Subcutaneous abdominal adipose tissue (tissue), 5 donors: ENCODE measurements around the gene PSPC1.

ENCODE experiments used
- H3K27ac ChIP-seq: one replicate; pipeline ENCODE4 v1.7.0; 2013; ENCODE audit warnings: low read depth, mild to moderate bottlenecking, inconsistent platforms, low read length, moderate library complexity
- H3K27me3 ChIP-seq, 5 donors: one replicate each; pipeline ENCODE4 v1.7.0; 2013; ENCODE audit warnings: low read length in 5 of 5, inconsistent platforms in 1 of 5; ENCODE audit not compliant: control insufficient read depth in 5 of 5, insufficient read depth in 4 of 5
- H3K36me3 ChIP-seq, 5 donors: one replicate each; pipeline ENCODE4 v1.7.0; 2013; ENCODE audit warnings: low read length in 5 of 5; ENCODE audit not compliant: control insufficient read depth in 5 of 5, insufficient read depth in 5 of 5
- H3K4me1 ChIP-seq, 5 donors: one replicate each; pipeline ENCODE4 v1.7.0; 2013; ENCODE audit warnings: low read length in 5 of 5, mild to moderate bottlenecking in 3 of 5, moderate library complexity in 1 of 5; ENCODE audit not compliant: control insufficient read depth in 5 of 5, insufficient read depth in 5 of 5
- H3K4me3 ChIP-seq, 5 donors: one replicate each; pipeline ENCODE4 v1.7.0; 2013; ENCODE audit warnings: low read length in 5 of 5, low read depth in 1 of 5
- H3K9ac ChIP-seq, 5 donors: one replicate each; pipeline ENCODE4 v1.7.0; 2013; ENCODE audit warnings: low read length in 5 of 5, mild to moderate bottlenecking in 4 of 5, moderate library complexity in 3 of 5
- H3K9me3 ChIP-seq, 5 donors: one replicate each; pipeline ENCODE4 v1.7.0; 2013; ENCODE audit warnings: low read length in 5 of 5; ENCODE audit not compliant: control insufficient read depth in 5 of 5
- donor health status: healthy.
- donor health status: healthy.
- donor health status: healthy.
- donor health status: healthy.
- donor health status: healthy.

Gene PSPC1

DNA sequence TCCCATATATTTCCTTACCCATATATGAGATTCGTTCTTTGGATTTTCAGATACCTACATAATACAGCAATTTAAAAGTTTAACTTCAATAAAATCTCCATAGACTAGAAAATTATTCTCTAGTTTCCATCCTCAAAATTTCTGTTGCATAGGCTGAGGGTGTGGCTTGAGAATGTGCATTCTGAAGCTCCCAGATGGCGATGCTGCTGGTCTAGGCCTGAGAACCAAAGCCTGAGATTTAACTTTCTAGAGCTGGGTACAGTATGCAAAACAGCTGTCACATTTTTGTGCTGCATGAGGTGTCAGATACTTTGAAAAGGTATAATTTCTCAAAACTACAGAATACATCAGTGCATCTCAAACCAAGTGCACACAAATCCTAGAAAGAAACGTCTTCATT is 106.6 kb downstream of the PSPC1 start:
- H3K27me3 ChIP-seq, result no peaks in the 10 kb centered on the region
- H3K9ac ChIP-seq, result no peak overlapping the region
- no peaks in the 10 kb centered on the region for H3K9me3 ChIP-seq
- no peak overlapping the region for H3K4me3 ChIP-seq
- no peak overlapping the region for H3K27ac ChIP-seq
- H3K36me3 ChIP-seq, result peaks cover 32 to 54% (median 50%) of the 10 kb centered on the region in 5 donors
- peaks cover 0 to 4% (median 0%) of the 10 kb centered on the region in 5 donors for H3K4me1 ChIP-seq

DNA sequence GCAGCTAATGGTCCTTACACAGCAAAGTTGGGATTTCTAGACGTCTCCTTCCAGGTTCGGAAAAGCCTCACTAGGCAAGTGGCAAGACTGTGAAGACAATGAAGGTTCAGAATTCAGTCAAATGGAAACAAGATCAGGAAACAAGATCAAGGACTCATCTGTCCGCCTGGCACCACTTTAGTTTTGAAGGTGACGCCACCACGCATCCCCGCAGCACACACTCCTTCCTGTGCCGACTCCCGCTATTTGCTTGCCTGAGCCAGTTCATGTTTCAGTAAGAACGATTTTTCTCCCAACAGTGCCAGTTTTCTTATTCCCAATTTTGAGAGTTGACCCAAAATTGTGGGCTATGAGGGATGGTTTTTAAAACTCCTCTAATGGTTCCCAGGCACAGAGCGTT is 107.8 kb downstream of the PSPC1 start:
- Histone ChIP-seq H3K4me3 (no peak overlapping the region), H3K9ac (no peak overlapping the region), H3K4me1 (peaks cover 0 to 4% (median 0%) of the 10 kb centered on the region in 5 donors), H3K27ac (no peak overlapping the region), H3K36me3 (peaks cover 41 to 65% (median 61%) of the 10 kb centered on the region in 5 donors), H3K9me3 (no peaks in the 10 kb centered on the region), H3K27me3 (no peaks in the 10 kb centered on the region)

DNA sequence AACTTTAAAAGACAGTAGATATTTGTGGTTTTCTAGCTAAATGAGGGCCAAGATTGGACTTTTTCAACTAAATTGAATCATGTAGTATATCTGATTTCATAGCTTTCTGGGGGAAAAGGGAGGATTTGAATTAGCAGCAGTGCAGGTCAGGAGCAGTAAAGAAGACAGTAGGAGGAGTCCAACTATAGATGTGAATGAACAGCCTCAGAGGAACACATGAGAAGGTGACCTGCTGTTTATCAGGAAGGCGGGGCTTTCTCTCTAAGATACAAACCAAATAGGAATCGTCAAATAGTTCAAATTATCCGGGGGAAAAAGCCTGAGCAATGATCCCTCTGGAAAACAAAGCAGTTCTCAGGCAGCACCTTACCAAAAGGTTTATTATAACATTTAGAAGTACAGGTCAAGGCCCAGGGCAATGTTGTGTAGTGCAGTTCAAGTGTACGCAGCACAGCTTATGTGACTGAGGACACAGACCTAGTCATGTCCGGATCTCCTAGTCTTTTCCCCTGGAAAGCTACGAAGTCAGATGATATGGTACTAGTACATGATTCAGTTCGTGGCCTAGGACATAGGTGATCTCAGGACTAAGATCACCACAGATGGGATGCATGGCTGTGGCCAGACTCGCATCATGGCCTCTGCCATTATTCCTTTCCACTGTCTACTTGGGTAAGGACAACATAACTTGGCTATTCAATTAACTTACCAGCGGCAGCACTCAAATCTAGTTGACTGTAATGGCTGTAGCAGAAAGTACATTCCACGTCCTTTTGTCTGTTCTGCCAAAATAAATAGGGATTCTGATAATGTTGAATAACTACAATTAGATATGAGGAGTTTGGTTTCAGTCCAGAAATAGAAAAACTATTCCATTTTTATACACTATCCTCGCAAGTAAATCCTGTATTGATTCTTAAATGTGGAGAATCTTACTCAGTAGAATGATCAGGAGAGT is 109.0 kb downstream of the PSPC1 start:
- no peaks in the 10 kb centered on the region for H3K9me3 ChIP-seq
- H3K27ac ChIP-seq, result no peak overlapping the region
- H3K9ac ChIP-seq, result no peak overlapping the region
- no peaks in the 10 kb centered on the region for H3K27me3 ChIP-seq
- peaks cover 41 to 75% (median 69%) of the 10 kb centered on the region in 5 donors for H3K36me3 ChIP-seq
- peaks cover 0 to 4% (median 0%) of the 10 kb centered on the region in 5 donors for H3K4me1 ChIP-seq
- H3K4me3 ChIP-seq, result no peak overlapping the region

DNA sequence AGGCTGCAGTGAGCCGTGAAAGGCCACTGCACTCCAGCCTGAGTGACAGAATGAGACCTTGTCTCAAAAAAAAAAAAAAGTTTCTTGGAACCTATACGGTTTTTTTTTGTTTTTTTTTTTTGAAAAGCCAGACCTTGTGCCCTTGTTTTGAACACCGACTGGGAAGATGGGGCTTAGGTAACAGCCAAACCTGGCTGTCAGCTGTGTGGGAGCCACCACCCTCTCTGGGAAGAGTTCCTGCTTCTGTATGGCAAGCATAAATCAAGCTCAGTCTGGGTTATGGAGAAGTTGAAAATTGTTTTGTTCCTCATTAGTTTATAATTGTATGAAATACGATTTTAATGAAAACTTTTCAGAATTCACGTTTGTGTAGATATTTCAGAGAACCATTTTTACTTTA is 109.8 kb downstream of the PSPC1 start:
- Histone ChIP-seq H3K36me3 (peaks cover 46 to 83% (median 77%) of the 10 kb centered on the region in 5 donors), H3K4me3 (no peak overlapping the region), H3K9ac (no peak overlapping the region), H3K9me3 (no peaks in the 10 kb centered on the region), H3K27me3 (no peaks in the 10 kb centered on the region), H3K4me1 (peaks cover 0 to 4% (median 0%) of the 10 kb centered on the region in 5 donors), H3K27ac (no peak overlapping the region)

DNA sequence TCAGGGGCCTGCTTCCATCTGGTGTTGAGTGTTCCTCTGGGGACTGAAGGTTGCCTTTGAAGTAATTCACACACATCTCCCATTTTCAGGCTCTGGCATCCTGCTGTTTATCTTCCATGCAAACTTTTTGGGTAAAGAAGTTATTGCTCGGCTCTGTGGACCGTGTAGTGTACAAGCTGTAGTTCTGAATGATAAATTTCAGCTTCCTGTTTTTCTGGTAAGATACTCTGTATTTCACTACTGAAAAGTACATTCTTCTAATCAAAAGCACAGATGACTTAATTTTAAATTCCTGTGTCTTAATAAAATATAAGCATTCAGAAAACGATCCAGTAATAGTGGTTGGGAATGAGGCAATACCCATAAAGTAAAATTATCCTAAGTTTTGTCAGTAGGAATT is 112.6 kb downstream of the PSPC1 start:
- no peaks in the 10 kb centered on the region for H3K9me3 ChIP-seq
- peaks cover 48 to 96% (median 90%) of the 10 kb centered on the region in 5 donors for H3K36me3 ChIP-seq
- H3K4me3 ChIP-seq, result no peak overlapping the region
- H3K4me1 ChIP-seq, result peaks cover 0 to 4% (median 0%) of the 10 kb centered on the region in 5 donors
- no peak overlapping the region for H3K27ac ChIP-seq
- no peak overlapping the region for H3K9ac ChIP-seq
- no peaks in the 10 kb centered on the region for H3K27me3 ChIP-seq

DNA sequence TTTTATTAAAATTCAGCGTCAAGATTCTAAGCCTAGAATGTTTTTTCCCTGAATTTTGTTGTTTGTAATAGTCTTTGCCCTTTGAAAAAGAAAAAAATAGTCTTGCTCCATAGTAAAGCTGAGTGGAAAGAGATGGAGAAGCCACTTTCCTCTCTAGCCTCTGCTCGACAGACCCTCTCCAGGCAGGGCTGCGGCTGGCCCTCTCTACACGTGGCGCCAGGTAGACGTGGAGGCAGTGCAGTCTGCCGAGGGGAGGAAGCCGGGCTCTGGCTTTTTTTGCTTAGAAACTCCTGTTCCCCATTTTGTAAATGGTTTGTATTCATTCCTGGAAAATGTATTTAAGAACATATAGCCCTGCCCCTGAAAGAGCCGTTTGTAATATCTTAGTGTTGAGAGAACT is 114.0 kb downstream of the PSPC1 start:
- H3K27me3 ChIP-seq, result no peaks in the 10 kb centered on the region
- H3K4me1 ChIP-seq, result peaks cover 0 to 4% (median 0%) of the 10 kb centered on the region in 5 donors
- H3K36me3 ChIP-seq, result peaks cover 37 to 96% (median 90%) of the 10 kb centered on the region in 5 donors
- H3K27ac ChIP-seq, result no peak overlapping the region
- H3K9ac ChIP-seq, result no peak overlapping the region
- no peak overlapping the region for H3K4me3 ChIP-seq
- no peaks in the 10 kb centered on the region for H3K9me3 ChIP-seq

DNA sequence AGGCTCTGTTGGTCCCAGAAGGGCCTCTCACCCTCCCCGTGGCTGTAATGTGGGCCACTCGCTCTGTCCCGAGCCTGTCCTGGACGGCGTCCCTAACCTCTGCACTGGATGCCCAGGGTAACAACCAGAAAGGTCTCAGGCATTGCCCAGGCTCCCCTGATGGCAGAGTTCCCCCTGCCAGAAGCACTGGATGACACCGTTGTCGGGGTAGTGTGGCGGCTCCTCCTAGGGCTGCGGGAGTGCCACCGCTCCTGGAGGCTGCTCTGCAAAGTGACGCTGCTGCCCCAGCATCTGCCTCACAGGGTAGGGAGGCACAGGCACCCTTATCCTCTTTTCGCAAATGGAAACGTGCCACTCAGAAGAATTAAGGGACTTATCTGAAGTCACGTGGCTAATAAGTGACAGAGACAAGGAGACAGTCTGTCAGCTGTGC is 117.3 kb downstream of the PSPC1 start:
- no peak overlapping the region for H3K27ac ChIP-seq
- H3K9ac ChIP-seq, result no peak overlapping the region
- H3K4me3 ChIP-seq, result no peak overlapping the region
- no peaks in the 10 kb centered on the region for H3K9me3 ChIP-seq
- H3K36me3 ChIP-seq, result peaks cover 28 to 97% (median 86%) of the 10 kb centered on the region in 5 donors
- peaks cover 0 to 4% (median 0%) of the 10 kb centered on the region in 5 donors for H3K4me1 ChIP-seq
- H3K27me3 ChIP-seq, result no peaks in the 10 kb centered on the region

DNA sequence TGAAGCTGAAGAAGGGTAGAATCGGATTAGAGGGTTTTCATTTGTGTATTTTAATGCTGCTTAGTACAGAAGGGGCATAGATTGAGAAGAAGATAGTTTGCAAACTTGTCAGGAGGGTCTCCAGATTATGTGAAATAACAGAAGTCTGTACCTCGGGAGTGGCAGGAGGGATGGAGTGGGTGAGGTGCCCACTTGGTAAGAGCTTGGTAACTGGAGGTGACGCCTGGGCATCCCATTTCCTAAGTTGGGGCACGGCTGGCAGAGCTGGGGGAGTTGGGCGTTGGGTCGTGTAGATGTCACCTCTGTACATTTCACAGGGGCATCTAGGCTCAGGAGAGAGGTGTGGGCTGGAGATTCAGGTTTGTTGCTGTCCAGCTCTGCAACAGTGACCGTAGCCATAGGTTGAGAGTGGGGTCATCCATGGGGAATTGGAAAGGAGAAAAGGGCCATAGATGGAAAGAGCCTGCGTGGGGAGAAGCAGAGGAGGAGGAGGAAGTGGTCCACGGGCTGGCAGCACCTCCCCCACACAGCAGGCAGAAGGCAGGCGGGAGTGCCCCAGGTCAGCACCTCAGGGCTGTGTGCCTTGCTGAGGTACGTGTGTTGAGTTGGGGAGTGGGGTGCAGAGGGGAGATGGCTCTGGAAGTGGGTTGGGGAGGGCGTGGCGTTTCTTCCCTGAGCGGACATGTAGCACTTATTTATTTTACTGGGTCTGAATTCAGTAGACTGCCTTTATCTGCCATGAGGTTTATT is 118.1 kb downstream of the PSPC1 start:
- H3K27me3 ChIP-seq, result no peaks in the 10 kb centered on the region
- no peak overlapping the region for H3K27ac ChIP-seq
- no peak overlapping the region for H3K9ac ChIP-seq
- peaks cover 25 to 92% (median 79%) of the 10 kb centered on the region in 5 donors for H3K36me3 ChIP-seq
- no peak overlapping the region for H3K4me3 ChIP-seq
- no peaks in the 10 kb centered on the region for H3K9me3 ChIP-seq
- H3K4me1 ChIP-seq, result peaks cover 0 to 4% (median 0%) of the 10 kb centered on the region in 5 donors

DNA sequence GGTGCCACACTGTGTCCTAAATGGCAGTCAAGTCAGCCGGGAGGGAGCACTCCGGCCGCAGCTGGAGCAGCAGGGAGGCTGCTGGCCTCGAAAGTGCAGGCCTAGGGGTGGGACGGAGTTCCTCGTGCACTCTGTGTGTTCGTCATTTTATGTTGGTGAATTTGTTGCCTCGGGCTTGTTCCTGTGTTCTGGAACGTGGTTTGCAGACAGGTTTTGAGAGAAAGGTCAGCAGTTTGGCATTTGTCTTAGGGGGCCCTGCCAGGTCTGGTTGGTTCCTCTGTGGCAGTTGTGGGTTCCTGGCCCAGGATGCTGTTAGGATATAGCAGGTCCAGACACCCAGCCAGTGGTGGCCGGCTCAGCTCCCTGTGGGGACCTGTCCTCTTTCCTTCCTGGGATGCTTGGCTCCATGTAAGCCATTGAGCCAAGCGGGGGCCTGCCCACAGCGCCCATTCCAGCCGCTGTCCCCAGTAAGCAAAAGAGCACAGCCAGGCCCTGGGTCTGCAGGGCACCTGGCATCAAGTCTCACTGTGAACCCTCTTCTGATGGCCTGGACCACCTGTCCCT is 119.2 kb downstream of the PSPC1 start:
- peaks cover 0 to 4% (median 0%) of the 10 kb centered on the region in 5 donors for H3K4me1 ChIP-seq
- peaks cover 23 to 92% (median 77%) of the 10 kb centered on the region in 5 donors for H3K36me3 ChIP-seq

More for the DNA sequence above, 119.2 kb downstream of the PSPC1 start:
- no peak overlapping the region for H3K27ac ChIP-seq
- no peak overlapping the region for H3K9ac ChIP-seq
- no peak overlapping the region for H3K4me3 ChIP-seq
- no peaks in the 10 kb centered on the region for H3K9me3 ChIP-seq
- H3K27me3 ChIP-seq, result no peaks in the 10 kb centered on the region
